HL-60 (cell line): ENCODE data around the gene AQP6.

Experiments
- DNase-seq, 2 experiments: peaks; one replicate each; pipeline ENCODE4 v3.0.0-alpha.2; 2010 to 2020; ENCODE audit warnings: low read depth in 1 of 2, low spot score in 1 of 2
- H3K27ac ChIP-seq: fragments of 250-450 bp; sonication (Bioruptor Pico); replicated peaks from 2 replicates; pipeline ENCODE4 v1.5.1; 2020; ENCODE audit warnings: mild to moderate bottlenecking, moderate library complexity
- H3K27me3 ChIP-seq: fragments of 250-450 bp; sonication (Bioruptor Pico); 2 replicates; pipeline ENCODE4 v1.5.1; 2021; ENCODE audit warnings: mild to moderate bottlenecking, moderate library complexity; ENCODE audit not compliant: insufficient read depth, poor library complexity, severe bottlenecking
- H3K4me3 ChIP-seq: replicated peaks from 2 replicates; pipeline ENCODE4 v1.5.1; 2011; ENCODE audit warnings: mild to moderate bottlenecking, control low read depth, low read length; ENCODE audit not compliant: insufficient read depth
- GABPA ChIP-seq: IDR thresholded peaks from 2 replicates; pipeline ENCODE4 v1.6.1; 2012; ENCODE audit warnings: low read depth
- POLR2AphosphoS5 ChIP-seq: IDR thresholded peaks from 2 replicates; pipeline ENCODE4 v1.6.1; 2012; ENCODE audit warnings: low read depth
- SPI1 ChIP-seq: IDR thresholded peaks from 2 replicates; pipeline ENCODE4 v1.6.1; 2012; ENCODE audit warnings: low read depth, mild to moderate bottlenecking, borderline replicate concordance
- TF ChIP-seq, protein P1 (sequence below): IDR thresholded peaks from one replicate; pipeline ENCODE4 v1.5.1; 2011; ENCODE audit warnings: low read length, control low read depth, inconsistent platforms; ENCODE audit not compliant: insufficient read depth
- TF ChIP-seq, protein P2 (sequence below): IDR thresholded peaks from 2 replicates; pipeline ENCODE4 v1.6.1; 2012; ENCODE audit warnings: low read depth; ENCODE audit not compliant: insufficient replicate concordance

The AQP6 gene

DNA sequence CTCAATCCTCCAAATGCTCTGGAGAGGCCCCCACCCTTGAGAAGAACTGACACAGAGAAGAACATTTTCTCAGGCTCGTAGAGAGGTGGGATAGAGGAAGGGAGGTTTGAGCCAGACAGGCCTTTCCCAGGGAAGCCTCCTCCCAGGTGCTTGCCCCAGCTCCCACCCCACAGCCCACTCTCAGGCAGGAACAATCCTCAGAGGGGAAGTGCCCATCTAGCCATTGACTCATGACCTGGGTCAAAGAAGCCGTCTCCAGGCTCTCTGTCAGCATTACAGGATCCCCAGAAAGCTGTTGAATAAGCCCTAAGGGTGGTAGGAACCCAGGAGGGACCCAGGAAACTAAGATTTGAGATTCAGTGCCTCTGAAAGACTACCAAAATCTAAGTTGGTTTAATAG is 3.8 kb downstream of the AQP6 start:
- no peak overlapping the region for H3K27ac ChIP-seq
- H3K4me3 ChIP-seq = no peak overlapping the region
- DNase-seq = no peak
- no peaks in the 10 kb centered on the region for H3K27me3 ChIP-seq
- TF ChIP-seq, protein P1, sequence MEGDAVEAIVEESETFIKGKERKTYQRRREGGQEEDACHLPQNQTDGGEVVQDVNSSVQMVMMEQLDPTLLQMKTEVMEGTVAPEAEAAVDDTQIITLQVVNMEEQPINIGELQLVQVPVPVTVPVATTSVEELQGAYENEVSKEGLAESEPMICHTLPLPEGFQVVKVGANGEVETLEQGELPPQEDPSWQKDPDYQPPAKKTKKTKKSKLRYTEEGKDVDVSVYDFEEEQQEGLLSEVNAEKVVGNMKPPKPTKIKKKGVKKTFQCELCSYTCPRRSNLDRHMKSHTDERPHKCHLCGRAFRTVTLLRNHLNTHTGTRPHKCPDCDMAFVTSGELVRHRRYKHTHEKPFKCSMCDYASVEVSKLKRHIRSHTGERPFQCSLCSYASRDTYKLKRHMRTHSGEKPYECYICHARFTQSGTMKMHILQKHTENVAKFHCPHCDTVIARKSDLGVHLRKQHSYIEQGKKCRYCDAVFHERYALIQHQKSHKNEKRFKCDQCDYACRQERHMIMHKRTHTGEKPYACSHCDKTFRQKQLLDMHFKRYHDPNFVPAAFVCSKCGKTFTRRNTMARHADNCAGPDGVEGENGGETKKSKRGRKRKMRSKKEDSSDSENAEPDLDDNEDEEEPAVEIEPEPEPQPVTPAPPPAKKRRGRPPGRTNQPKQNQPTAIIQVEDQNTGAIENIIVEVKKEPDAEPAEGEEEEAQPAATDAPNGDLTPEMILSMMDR = no peak
- TF ChIP-seq SPI1 (no peak), GABPA (no peak), POLR2AphosphoS5 (no peak)
- TF ChIP-seq, protein P2, sequence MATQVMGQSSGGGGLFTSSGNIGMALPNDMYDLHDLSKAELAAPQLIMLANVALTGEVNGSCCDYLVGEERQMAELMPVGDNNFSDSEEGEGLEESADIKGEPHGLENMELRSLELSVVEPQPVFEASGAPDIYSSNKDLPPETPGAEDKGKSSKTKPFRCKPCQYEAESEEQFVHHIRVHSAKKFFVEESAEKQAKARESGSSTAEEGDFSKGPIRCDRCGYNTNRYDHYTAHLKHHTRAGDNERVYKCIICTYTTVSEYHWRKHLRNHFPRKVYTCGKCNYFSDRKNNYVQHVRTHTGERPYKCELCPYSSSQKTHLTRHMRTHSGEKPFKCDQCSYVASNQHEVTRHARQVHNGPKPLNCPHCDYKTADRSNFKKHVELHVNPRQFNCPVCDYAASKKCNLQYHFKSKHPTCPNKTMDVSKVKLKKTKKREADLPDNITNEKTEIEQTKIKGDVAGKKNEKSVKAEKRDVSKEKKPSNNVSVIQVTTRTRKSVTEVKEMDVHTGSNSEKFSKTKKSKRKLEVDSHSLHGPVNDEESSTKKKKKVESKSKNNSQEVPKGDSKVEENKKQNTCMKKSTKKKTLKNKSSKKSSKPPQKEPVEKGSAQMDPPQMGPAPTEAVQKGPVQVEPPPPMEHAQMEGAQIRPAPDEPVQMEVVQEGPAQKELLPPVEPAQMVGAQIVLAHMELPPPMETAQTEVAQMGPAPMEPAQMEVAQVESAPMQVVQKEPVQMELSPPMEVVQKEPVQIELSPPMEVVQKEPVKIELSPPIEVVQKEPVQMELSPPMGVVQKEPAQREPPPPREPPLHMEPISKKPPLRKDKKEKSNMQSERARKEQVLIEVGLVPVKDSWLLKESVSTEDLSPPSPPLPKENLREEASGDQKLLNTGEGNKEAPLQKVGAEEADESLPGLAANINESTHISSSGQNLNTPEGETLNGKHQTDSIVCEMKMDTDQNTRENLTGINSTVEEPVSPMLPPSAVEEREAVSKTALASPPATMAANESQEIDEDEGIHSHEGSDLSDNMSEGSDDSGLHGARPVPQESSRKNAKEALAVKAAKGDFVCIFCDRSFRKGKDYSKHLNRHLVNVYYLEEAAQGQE = no peak

DNA sequence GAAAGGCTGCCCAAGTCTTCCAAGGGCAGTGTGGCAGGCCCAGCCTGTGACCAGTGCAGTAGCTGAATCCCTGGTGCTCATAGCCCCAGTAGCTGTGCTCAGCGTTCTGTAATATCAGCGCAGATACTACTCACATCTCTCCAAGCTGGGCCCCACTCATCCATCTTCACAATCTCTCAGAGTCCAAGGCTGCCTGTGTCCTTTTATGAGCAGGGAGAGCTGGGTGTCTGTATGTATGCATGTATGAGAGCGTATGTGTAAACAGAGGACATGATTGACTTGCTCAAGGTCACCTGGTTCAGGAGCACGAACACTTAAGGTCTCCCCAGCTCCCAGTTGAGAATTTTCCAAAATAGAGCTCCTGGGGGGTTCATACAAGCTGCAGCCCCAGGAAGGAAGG is 5.4 kb downstream of the AQP6 start:
- Histone ChIP-seq H3K4me3 (no peak overlapping the region), H3K27ac (no peak overlapping the region), H3K27me3 (no peaks in the 10 kb centered on the region)
- TF ChIP-seq, protein P2 = no peak
- TF ChIP-seq, protein P1 = no peak
- TF ChIP-seq SPI1 (no peak), POLR2AphosphoS5 (no peak), GABPA (no peak)
- no peak for DNase-seq

DNA sequence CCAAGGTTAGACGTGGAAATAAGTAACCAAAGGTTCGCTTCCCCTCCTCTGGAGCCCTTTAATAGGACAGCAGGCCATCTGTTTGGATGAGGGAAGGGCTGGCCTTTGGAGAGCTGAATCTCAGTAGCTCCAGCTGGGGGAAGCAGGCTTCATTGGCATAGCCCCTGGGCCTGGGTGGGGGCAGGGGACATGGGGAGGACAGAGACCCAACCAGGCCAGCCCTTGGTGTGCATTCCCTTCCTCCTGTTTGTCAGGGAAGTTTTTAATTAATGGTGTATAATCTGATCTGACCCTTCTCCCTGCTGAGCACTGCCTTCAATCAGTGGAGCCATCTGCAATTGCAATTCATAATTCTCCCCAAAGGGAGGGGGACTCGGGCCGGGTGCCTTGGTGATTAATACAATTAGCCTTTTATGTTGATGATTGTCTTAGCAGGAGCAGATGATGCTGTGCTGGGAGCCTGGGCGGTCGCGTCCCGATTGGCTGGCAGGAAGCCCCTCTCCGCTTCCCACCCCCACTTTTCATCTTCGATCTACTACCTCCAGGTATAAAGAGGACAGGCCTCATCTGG is 6.4 kb downstream of the AQP6 start:
- no peak for TF ChIP-seq SPI1
- TF ChIP-seq, protein P2 = no peak
- no peak for TF ChIP-seq POLR2AphosphoS5
- TF ChIP-seq, protein P1 = no peak
- no peak for TF ChIP-seq GABPA
- no peak for DNase-seq
- no peak overlapping the region for H3K4me3 ChIP-seq
- no peaks in the 10 kb centered on the region for H3K27me3 ChIP-seq
- no peak overlapping the region for H3K27ac ChIP-seq
